Ishikawa (cell line): ENCODE data around the gene SPNS3.

Source experiments
- CEBPB ChIP-seq: IDR thresholded peaks from 2 replicates; pipeline ENCODE4 v1.6.1; 2012
- EP300 ChIP-seq: IDR thresholded peaks from 2 replicates; pipeline ENCODE4 v1.6.1; 2012; ENCODE audit warnings: borderline replicate concordance
- MAX ChIP-seq: IDR thresholded peaks from 2 replicates; pipeline ENCODE4 v1.6.1; 2012
- USF1 ChIP-seq: IDR thresholded peaks from 2 replicates; pipeline ENCODE4 v1.6.1; 2012

- TF ChIP-seq CEBPB, result no peak
- no peak for TF ChIP-seq EP300
- no peak for TF ChIP-seq MAX
- no peak for TF ChIP-seq USF1
Observed at GRCh38 chr17:4506892-4507291, 73.2 kb downstream of the SPNS3 start.
